ENCODE measurements around the gene VENTX. TPM values are rescaled to one million over a fixed set of nuclear protein-coding genes. Genes with fewer than 3 reads are reported as not detected.
"Not testable (repeated sequence)": the region's sequence is repeated elsewhere in the genome, so short reads cannot be mapped to it uniquely, and the experiment has no call there.

VENTX gene
- total RNA-seq, 1 donor from 2014 or later: 0.13 TPM

GRCh38 chr10:133231946-133232574 lies 5.6 kb upstream of the VENTX start:
- H3K27me3 Mint-ChIP-seq: peaks cover 25% of the 10 kb centered on the region
- ATAC-seq (ENCODE audit: low read depth) (no peak), DNase-seq (no peak)
- H3K9me3 Mint-ChIP-seq: no peaks in the 10 kb centered on the region
- H3K27ac Mint-ChIP-seq: no peak overlapping the region
- ChIA-PET CTCF (no interaction called here), POLR2A (no interaction called here)
- H3K36me3 Mint-ChIP-seq (ENCODE audit: low read depth): no peaks in the 10 kb centered on the region
- TF ChIP-seq CTCF (IDR thresholded peaks at IDR 0.05): no peak
- H3K4me3 Mint-ChIP-seq: no peak overlapping the region
- peaks cover 23% of the 10 kb centered on the region for H3K4me1 Mint-ChIP-seq
- intact Hi-C loops (cut with micrococcal nuclease): no loop called here

- intact Hi-C loops (cut with micrococcal nuclease); CTCF ChIA-PET; H3K9me3 Mint-ChIP-seq; H3K36me3 Mint-ChIP-seq (ENCODE audit: low read depth); ATAC-seq (ENCODE audit: low read depth); DNase-seq; H3K27ac Mint-ChIP-seq: not testable (repeated sequence)
- H3K27me3 Mint-ChIP-seq: peaks cover 18% of the 10 kb centered on the region
- peak overlapping the region; percentile 70 for H3K4me3 Mint-ChIP-seq
- peaks cover 27% of the 10 kb centered on the region for H3K4me1 Mint-ChIP-seq
- POLR2A ChIA-PET: interaction anchor here (0.6 kb wide), 1 partner anchor 26 kb away, joined by 4 read pairs; no protein-coding TSS in a partner anchor
Observed at GRCh38 chr10:133234796-133235195, 2.9 kb upstream of the VENTX start.

GRCh38 chr10:133235265-133235855 lies 2.3 kb upstream of the VENTX start:
- ATAC-seq (ENCODE audit: low read depth): peak; percentile 16
- no peaks in the 10 kb centered on the region for H3K36me3 Mint-ChIP-seq (ENCODE audit: low read depth)
- POLR2A ChIA-PET: interaction anchor here (0.6 kb wide), 1 partner anchor 25 kb away, joined by 4 read pairs; no protein-coding TSS in a partner anchor
- H3K27ac Mint-ChIP-seq: no peak overlapping the region
- H3K4me1 Mint-ChIP-seq: peaks cover 28% of the 10 kb centered on the region
- no peaks in the 10 kb centered on the region for H3K9me3 Mint-ChIP-seq
- CTCF ChIA-PET: no interaction called here
- peaks cover 18% of the 10 kb centered on the region for H3K27me3 Mint-ChIP-seq
- peak overlapping the region; percentile 70 for H3K4me3 Mint-ChIP-seq
- intact Hi-C loops (cut with micrococcal nuclease): no loop called here
- no peak for DNase-seq
- no peak for TF ChIP-seq CTCF (IDR thresholded peaks at IDR 0.05)

GRCh38 chr10:133235932-133236331 lies 1.7 kb upstream of the VENTX start:
- Mint-ChIP-seq H3K4me1 (peaks cover 31% of the 10 kb centered on the region), H3K27ac (no peak overlapping the region), H3K36me3 (ENCODE audit: low read depth) (no peaks in the 10 kb centered on the region), H3K27me3 (peaks cover 18% of the 10 kb centered on the region), H3K9me3 (no peaks in the 10 kb centered on the region), H3K4me3 (peak overlapping the region; percentile 66)
- no peak for DNase-seq
- TF ChIP-seq CTCF (IDR thresholded peaks at IDR 0.05): no peak
- ChIA-PET POLR2A (no interaction called here), CTCF (no interaction called here)
- intact Hi-C loops (cut with micrococcal nuclease): loop anchor here (2.0 kb wide), 2 partner anchors 39 to 71 kb away; no protein-coding TSS in a partner anchor
- peak; percentile 40 for ATAC-seq (ENCODE audit: low read depth)

GRCh38 chr10:133236401-133237240 lies 1.0 kb upstream of the VENTX start:
- TF ChIP-seq CTCF (IDR thresholded peaks at IDR 0.05): no peak
- Mint-ChIP-seq H3K27ac (no peak overlapping the region), H3K4me1 (peaks cover 33% of the 10 kb centered on the region), H3K9me3 (no peaks in the 10 kb centered on the region), H3K36me3 (ENCODE audit: low read depth) (no peaks in the 10 kb centered on the region), H3K4me3 (no peak overlapping the region), H3K27me3 (peaks cover 14% of the 10 kb centered on the region)
- intact Hi-C loops (cut with micrococcal nuclease): loop anchor here (2.0 kb wide), 2 partner anchors 38 to 70 kb away; no protein-coding TSS in a partner anchor
- ChIA-PET POLR2A (no interaction called here), CTCF (no interaction called here)
- ATAC-seq (ENCODE audit: low read depth) (no peak), DNase-seq (no peak)

All from activated B cell treated with CpG ODN at 0.5 μM for 24 hours (primary cell).